ENCODE measurements around the gene COL4A1. TPM values are rescaled to one million over a fixed set of nuclear protein-coding genes. Genes with fewer than 3 reads are reported as not detected.

Gene COL4A1
- total RNA-seq, 2 donors from 2014 or later, result 27.0 to 97.0 TPM

DNA sequence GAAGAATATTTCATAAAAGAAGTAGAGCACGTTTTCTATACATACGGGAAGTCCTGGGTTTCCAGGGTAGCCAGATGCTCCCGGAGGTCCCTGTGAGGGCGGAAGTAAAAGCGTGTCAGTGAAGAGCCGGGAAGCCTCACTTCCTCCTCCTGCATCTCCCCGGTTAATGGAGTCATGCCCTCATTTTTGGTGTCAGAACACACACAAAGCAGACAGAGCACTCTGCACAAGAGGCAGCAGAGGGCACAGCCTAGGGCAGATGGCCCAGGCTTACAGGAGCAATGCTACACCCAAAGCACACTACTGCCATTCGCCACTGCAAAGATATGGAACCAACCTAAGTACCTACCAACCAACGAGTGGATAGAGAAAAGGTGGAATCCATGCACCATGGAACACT is 94.4 kb downstream of the COL4A1 start:
- Histone ChIP-seq H3K4me1 (no peaks in the 10 kb centered on the region), H3K36me3 (no peaks in the 10 kb centered on the region), H3K27ac (no peak overlapping the region), H3K27me3 (no peaks in the 10 kb centered on the region), H3K9ac (ENCODE audit: low read depth in 2 of 2, low read length in 2 of 2) (no peak overlapping the region), H3K9me3 (no peaks in the 10 kb centered on the region), H3K4me3 (no peak overlapping the region)
- DNase-seq, result no peak
- TF ChIP-seq, protein P1, sequence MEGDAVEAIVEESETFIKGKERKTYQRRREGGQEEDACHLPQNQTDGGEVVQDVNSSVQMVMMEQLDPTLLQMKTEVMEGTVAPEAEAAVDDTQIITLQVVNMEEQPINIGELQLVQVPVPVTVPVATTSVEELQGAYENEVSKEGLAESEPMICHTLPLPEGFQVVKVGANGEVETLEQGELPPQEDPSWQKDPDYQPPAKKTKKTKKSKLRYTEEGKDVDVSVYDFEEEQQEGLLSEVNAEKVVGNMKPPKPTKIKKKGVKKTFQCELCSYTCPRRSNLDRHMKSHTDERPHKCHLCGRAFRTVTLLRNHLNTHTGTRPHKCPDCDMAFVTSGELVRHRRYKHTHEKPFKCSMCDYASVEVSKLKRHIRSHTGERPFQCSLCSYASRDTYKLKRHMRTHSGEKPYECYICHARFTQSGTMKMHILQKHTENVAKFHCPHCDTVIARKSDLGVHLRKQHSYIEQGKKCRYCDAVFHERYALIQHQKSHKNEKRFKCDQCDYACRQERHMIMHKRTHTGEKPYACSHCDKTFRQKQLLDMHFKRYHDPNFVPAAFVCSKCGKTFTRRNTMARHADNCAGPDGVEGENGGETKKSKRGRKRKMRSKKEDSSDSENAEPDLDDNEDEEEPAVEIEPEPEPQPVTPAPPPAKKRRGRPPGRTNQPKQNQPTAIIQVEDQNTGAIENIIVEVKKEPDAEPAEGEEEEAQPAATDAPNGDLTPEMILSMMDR (IDR thresholded peaks at IDR 0.05), result no peak
- intact Hi-C loops (cut with DNase I), result no loop called here

DNA sequence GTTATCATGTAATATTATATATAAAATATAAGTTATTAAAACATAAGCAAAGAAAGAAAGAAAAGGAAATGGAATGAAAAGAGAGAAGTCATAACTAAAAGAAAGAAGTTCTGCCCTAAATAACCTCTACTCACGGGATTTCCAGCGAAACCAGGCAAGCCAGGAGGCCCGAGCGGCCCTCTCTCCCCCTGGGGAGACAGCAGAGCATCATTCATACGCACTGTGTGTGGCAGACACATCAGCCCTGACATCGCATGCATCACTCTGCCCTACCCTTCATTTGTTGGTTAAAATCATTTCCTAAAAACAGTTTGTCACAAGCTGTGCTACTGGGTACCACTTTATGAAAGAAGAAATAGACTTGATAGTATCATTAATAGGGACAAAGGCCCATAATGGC is 95.2 kb downstream of the COL4A1 start:
- no peak overlapping the region for H3K27ac ChIP-seq
- no peaks in the 10 kb centered on the region for H3K27me3 ChIP-seq
- intact Hi-C loops (cut with DNase I), result no loop called here
- H3K9ac ChIP-seq (ENCODE audit: low read depth in 2 of 2, low read length in 2 of 2), result no peak overlapping the region
- no peak for DNase-seq
- no peaks in the 10 kb centered on the region for H3K4me1 ChIP-seq
- H3K36me3 ChIP-seq, result no peaks in the 10 kb centered on the region
- H3K4me3 ChIP-seq, result no peak overlapping the region
- H3K9me3 ChIP-seq, result no peaks in the 10 kb centered on the region
- TF ChIP-seq, protein P1 (IDR thresholded peaks at IDR 0.05), result no peak

DNA sequence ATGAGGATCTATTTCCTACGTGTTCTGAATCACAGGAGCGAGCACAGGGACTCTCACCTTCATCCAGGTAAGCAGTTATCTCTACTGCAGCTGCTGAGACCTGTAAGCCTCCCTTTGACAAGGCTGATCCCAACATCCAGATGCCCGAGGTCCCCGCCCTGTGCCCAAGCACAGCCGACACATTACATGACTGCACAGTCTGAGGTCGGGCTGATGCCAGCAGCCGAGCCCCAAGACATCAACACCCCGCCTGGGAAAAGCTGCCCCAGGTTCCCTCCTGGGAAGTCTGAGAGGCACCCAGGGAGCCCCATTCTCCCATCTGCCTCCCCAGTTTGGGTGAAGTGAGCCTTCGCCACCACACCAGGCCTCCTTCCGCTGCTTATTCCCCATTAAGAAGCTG is 95.9 kb downstream of the COL4A1 start:
- TF ChIP-seq, protein P1 (IDR thresholded peaks at IDR 0.05), result no peak
- DNase-seq, result no peak
- Histone ChIP-seq H3K27me3 (no peaks in the 10 kb centered on the region), H3K9me3 (no peaks in the 10 kb centered on the region), H3K27ac (no peak overlapping the region), H3K9ac (ENCODE audit: low read depth in 2 of 2, low read length in 2 of 2) (no peak overlapping the region), H3K4me3 (no peak overlapping the region), H3K4me1 (no peaks in the 10 kb centered on the region), H3K36me3 (no peaks in the 10 kb centered on the region)
- intact Hi-C loops (cut with DNase I), result no loop called here

- H3K9me3 ChIP-seq, result no peaks in the 10 kb centered on the region
- TF ChIP-seq, protein P1 (IDR thresholded peaks at IDR 0.05), result no peak
- H3K4me1 ChIP-seq, result no peaks in the 10 kb centered on the region
- H3K27me3 ChIP-seq, result no peaks in the 10 kb centered on the region
- no peak for DNase-seq
- no peak overlapping the region for H3K27ac ChIP-seq
- H3K9ac ChIP-seq (ENCODE audit: low read depth in 2 of 2, low read length in 2 of 2), result no peak overlapping the region
- no peak overlapping the region for H3K4me3 ChIP-seq
- intact Hi-C loops (cut with DNase I), result no loop called here
- H3K36me3 ChIP-seq, result no peaks in the 10 kb centered on the region
These were observed 96.4 kb downstream of the COL4A1 start for GRCh38 chr13:110210604-110210985.

DNA sequence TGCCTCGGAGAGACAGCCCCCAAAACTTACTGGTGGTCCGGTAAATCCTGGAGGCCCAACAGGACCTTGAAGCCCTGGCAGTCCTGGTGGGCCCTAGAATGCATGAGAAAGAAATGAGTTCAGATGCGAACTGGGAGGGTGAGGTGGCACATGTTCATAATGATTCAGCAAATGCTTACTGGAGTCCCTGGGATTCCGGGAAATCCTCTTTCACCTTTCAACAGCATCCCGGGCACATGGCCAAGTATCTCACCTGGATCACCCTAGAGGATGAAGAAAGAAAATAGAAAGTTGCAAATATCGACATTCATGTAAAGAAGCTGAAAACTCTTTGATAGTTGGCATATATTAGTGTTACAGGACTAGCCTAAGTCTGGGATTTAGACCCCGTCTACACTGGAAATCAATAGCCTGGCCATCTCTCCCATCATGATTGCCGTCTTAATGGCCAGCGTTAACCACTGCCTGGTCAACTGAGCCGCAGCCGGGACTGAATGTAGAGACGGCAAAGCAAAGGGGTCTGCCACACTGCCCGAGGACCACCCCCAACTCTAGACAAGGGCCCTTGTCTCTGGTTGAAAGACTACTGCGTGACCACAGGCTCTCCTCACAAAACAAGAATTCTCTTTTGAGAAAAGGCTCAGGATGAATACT is 96.9 kb downstream of the COL4A1 start:
- Histone ChIP-seq H3K27me3 (no peaks in the 10 kb centered on the region), H3K4me3 (no peak overlapping the region), H3K9ac (ENCODE audit: low read depth in 2 of 2, low read length in 2 of 2) (no peak overlapping the region), H3K4me1 (no peaks in the 10 kb centered on the region), H3K36me3 (no peaks in the 10 kb centered on the region), H3K27ac (no peak overlapping the region), H3K9me3 (no peaks in the 10 kb centered on the region)
- TF ChIP-seq, protein P1 (IDR thresholded peaks at IDR 0.05), result no peak
- intact Hi-C loops (cut with DNase I), result no loop called here
- DNase-seq, result no peak

Data from colonic mucosa (tissue), 4 donors.